DOHH2 (cell line): ENCODE data around the gene MGRN1.
"Not testable (repeated sequence)": the region's sequence is repeated elsewhere in the genome, so short reads cannot be mapped to it uniquely, and the experiment has no call there.

Source experiments
- H3F3A ChIP-seq: fragments of 200-600 bp; sonication (generic), shearing (Covaris generic); 2 replicates; pipeline ENCODE4 v1.6.0; 2016; ENCODE audit warnings: antibody characterized with exemption, mild to moderate bottlenecking; ENCODE audit not compliant: control insufficient read depth, insufficient read depth
- H3K27ac ChIP-seq: fragments of 200-600 bp; sonication (generic); 2 replicates; pipeline ENCODE4 v1.5.1; 2014; ENCODE audit warnings: low read depth, mild to moderate bottlenecking, low read length, moderate library complexity
- H3K27me3 ChIP-seq: fragments of 200-600 bp; sonication (generic); 2 replicates; pipeline ENCODE4 v1.6.1; 2014; ENCODE audit warnings: mild to moderate bottlenecking, low read length, mixed read lengths; ENCODE audit not compliant: control insufficient read depth
- H3K36me3 ChIP-seq: fragments of 200-600 bp; sonication (generic); 2 replicates; pipeline ENCODE4 v1.6.1; 2014; ENCODE audit warnings: mild to moderate bottlenecking, low read length, moderate library complexity, mixed read lengths; ENCODE audit not compliant: control insufficient read depth
- H3K4me1 ChIP-seq: fragments of 200-600 bp; sonication (generic); 2 replicates; pipeline ENCODE4 v1.6.1; 2014; ENCODE audit warnings: mild to moderate bottlenecking, low read length, mixed read lengths; ENCODE audit not compliant: control insufficient read depth
- H3K4me2 ChIP-seq: fragments of 200-600 bp; sonication (generic); 2 replicates; pipeline ENCODE4 v1.6.0; 2014; ENCODE audit warnings: mild to moderate bottlenecking, low read length, moderate library complexity
- H3K4me3 ChIP-seq: fragments of 200-600 bp; sonication (generic); 2 replicates; pipeline ENCODE4 v1.5.1; 2014; ENCODE audit warnings: mild to moderate bottlenecking, low read length, mixed read lengths
- H3K79me2 ChIP-seq: fragments of 200-600 bp; sonication (generic); 2 replicates; pipeline ENCODE4 v1.6.1; 2014; ENCODE audit warnings: mild to moderate bottlenecking, low read length, mixed read lengths; ENCODE audit not compliant: control insufficient read depth
- H3K9me2 ChIP-seq: fragments of 200-600 bp; sonication (generic); replicated peaks from 2 replicates; pipeline ENCODE4 v1.6.1; 2014; ENCODE audit warnings: mild to moderate bottlenecking, low read length, mixed read lengths; ENCODE audit not compliant: control insufficient read depth
- H3K9me3 ChIP-seq: fragments of 200-600 bp; sonication (generic); 2 replicates; pipeline ENCODE4 v1.6.1; 2014; ENCODE audit warnings: antibody characterized with exemption, low read length, mixed read lengths; ENCODE audit not compliant: control insufficient read depth, insufficient read depth
- H4K20me1 ChIP-seq: fragments of 200-600 bp; sonication (generic); 2 replicates; pipeline ENCODE4 v1.6.0; 2014; ENCODE audit warnings: low read depth, mild to moderate bottlenecking, antibody characterized with exemption, low read length, moderate library complexity; ENCODE audit not compliant: control insufficient read depth, insufficient read depth
- CTCF ChIP-seq: fragments of 200-600 bp; sonication (generic); IDR thresholded peaks from one replicate; pipeline ENCODE4 v1.5.1; 2014; ENCODE audit warnings: antibody characterized with exemption, mild to moderate bottlenecking, low read depth, low read length; ENCODE audit not compliant: poor library complexity, severe bottlenecking
- EZH2phosphoT487 ChIP-seq: fragments of 200-600 bp; sonication (generic); IDR thresholded peaks from 2 replicates; pipeline ENCODE4 v1.6.1; 2017; ENCODE audit warnings: borderline replicate concordance, mild to moderate bottlenecking, antibody characterized with exemption, low read length, moderate library complexity, mixed read lengths

MGRN1 gene

GRCh38 chr16:4648917-4649316, 24.3 kb downstream of the MGRN1 start:
- H3K36me3 ChIP-seq: peaks cover 16% of the 10 kb centered on the region
- peaks cover 25% of the 10 kb centered on the region for H3K79me2 ChIP-seq
- no peak overlapping the region for H3K4me2 ChIP-seq
- no peak for TF ChIP-seq CTCF
- no peak for TF ChIP-seq EZH2phosphoT487
- no peaks in the 10 kb centered on the region for H3K27me3 ChIP-seq
- H3K4me3 ChIP-seq: no peak overlapping the region
- H3K27ac ChIP-seq: no peak overlapping the region
- no peaks in the 10 kb centered on the region for H3K4me1 ChIP-seq
- no peaks in the 10 kb centered on the region for H3K9me2 ChIP-seq
- H3K9me3 ChIP-seq: no peaks in the 10 kb centered on the region
- no peaks in the 10 kb centered on the region for H3F3A ChIP-seq
- H4K20me1 ChIP-seq: no peaks in the 10 kb centered on the region

GRCh38 chr16:4649744-4650442, 25.3 kb downstream of the MGRN1 start:
- Histone ChIP-seq H3K27me3 (no peaks in the 10 kb centered on the region), H4K20me1 (no peaks in the 10 kb centered on the region), H3K79me2 (peaks cover 21% of the 10 kb centered on the region), H3K36me3 (peaks cover 21% of the 10 kb centered on the region), H3K4me1 (no peaks in the 10 kb centered on the region), H3K9me2 (no peaks in the 10 kb centered on the region), H3K27ac (no peak overlapping the region), H3K9me3 (no peaks in the 10 kb centered on the region), H3F3A (no peaks in the 10 kb centered on the region), H3K4me3 (no peak overlapping the region), H3K4me2 (no peak overlapping the region)
- TF ChIP-seq EZH2phosphoT487 (no peak), CTCF (no peak)

DNA sequence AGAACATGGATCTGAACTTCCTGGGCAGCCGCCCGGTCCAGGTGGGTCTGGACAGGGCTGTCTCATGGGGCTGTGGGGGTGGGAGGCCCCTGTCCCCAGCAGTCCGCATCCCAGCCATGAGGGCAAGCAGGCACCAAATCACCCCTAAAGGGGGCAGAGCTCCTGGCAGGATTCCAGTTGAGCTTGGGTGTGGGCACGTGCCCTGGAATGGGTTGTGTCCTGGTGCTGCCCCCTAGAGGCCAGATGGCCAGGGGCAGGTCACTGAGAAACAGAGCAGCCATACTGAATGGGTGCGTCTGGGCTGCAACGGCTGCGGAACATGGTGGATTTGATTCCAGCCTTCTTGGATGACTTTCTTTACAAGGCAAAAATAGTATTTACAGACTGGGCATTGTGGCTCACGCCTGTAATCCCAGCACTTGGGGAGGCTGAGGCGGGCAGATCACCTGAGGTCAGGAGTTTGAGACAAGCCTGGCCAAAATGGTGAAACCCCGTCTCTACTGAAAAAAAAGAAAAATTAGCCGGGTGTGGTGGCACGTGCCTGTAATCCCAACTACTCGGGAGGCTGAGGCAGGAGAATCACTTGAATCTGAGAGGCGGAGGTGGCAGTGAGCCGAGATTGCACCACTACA, 25.9 kb downstream of the MGRN1 start:
- not testable (repeated sequence) for H4K20me1 ChIP-seq, H3K4me2 ChIP-seq

More for the DNA sequence above, 25.9 kb downstream of the MGRN1 start:
- not testable (repeated sequence) for H3K27ac ChIP-seq, H3K4me1 ChIP-seq, H3F3A ChIP-seq, H3K9me2 ChIP-seq, H3K4me3 ChIP-seq, H3K9me3 ChIP-seq, H3K27me3 ChIP-seq
- Histone ChIP-seq H3K79me2 (peaks cover 21% of the 10 kb centered on the region), H3K36me3 (peaks cover 23% of the 10 kb centered on the region)
- TF ChIP-seq CTCF: peak; percentile 85
